Neural cell (in vitro differentiated cells): ENCODE data around the gene ZDHHC18. TPM values are rescaled to one million over a fixed set of nuclear protein-coding genes. Genes with fewer than 3 reads are reported as not detected.

Experiments used
- H2AFZ ChIP-seq: fragments of 200-600, 300-800 bp; sonication (generic), shearing (Covaris generic); 2 replicates; pipeline ENCODE4 v1.6.0; 2014; ENCODE audit warnings: low read depth, mild to moderate bottlenecking, antibody characterized with exemption, low read length, moderate library complexity
- H3F3A ChIP-seq: fragments of 200-600 bp; shearing (Covaris generic); 2 replicates; pipeline ENCODE4 v1.6.1; 2016; ENCODE audit warnings: mild to moderate bottlenecking, moderate library complexity, mixed read lengths, antibody characterized with exemption, low read length; ENCODE audit not compliant: insufficient read depth, poor library complexity, severe bottlenecking
- H3K27ac ChIP-seq: fragments of 200-600, 300-800 bp; sonication (generic), shearing (Covaris generic); 2 replicates; pipeline ENCODE4 v1.5.1; 2014; ENCODE audit warnings: mild to moderate bottlenecking, low read length, moderate library complexity
- H3K27me3 ChIP-seq: fragments of 300-800, 200-600 bp; sonication (generic), shearing (Covaris generic); 2 replicates; pipeline ENCODE4 v1.6.0; 2014; ENCODE audit warnings: mild to moderate bottlenecking, low read depth, low read length, moderate library complexity; ENCODE audit not compliant: insufficient read depth
- H3K36me3 ChIP-seq: fragments of 300-800, 200-600 bp; sonication (generic), shearing (Covaris generic); 2 replicates; pipeline ENCODE4 v1.5.1; 2014; ENCODE audit warnings: mild to moderate bottlenecking, antibody characterized with exemption, low read length, moderate library complexity; ENCODE audit not compliant: insufficient read depth
- H3K4me2 ChIP-seq: fragments of 300-800, 200-600 bp; sonication (generic), shearing (Covaris generic); 2 replicates; pipeline ENCODE4 v1.6.0; 2014; ENCODE audit warnings: mild to moderate bottlenecking, low read length
- H3K4me3 ChIP-seq: fragments of 300-800, 200-600 bp; sonication (generic), shearing (Covaris generic); 2 replicates; pipeline ENCODE4 v1.5.1; 2014; ENCODE audit warnings: mild to moderate bottlenecking, low read length, moderate library complexity
- H3K79me2 ChIP-seq: fragments of 200-600 bp; shearing (Covaris generic); replicated peaks from 2 replicates; pipeline ENCODE4 v1.6.0; 2014; ENCODE audit warnings: mild to moderate bottlenecking, low read length, moderate library complexity; ENCODE audit not compliant: insufficient read depth
- H3K9ac ChIP-seq: fragments of 300-800, 200-600 bp; sonication (generic), shearing (Covaris generic); 2 replicates; pipeline ENCODE4 v1.6.1; 2016; ENCODE audit warnings: mild to moderate bottlenecking, low read length, mixed read lengths
- H3K9me2 ChIP-seq: fragments of 200-600 bp; shearing (Covaris generic); 2 replicates; pipeline ENCODE4 v1.6.1; 2016; ENCODE audit warnings: mild to moderate bottlenecking, low read length, mixed read lengths; ENCODE audit not compliant: insufficient read depth
- H3K9me3 ChIP-seq: fragments of 200-600, 300-800 bp; sonication (generic), shearing (Covaris generic); 2 replicates; pipeline ENCODE4 v1.6.1; 2016; ENCODE audit warnings: mild to moderate bottlenecking, mixed run types, low read length, moderate library complexity, mixed read lengths
- H4K20me1 ChIP-seq: fragments of 200-600 bp; shearing (Covaris generic); 2 replicates; pipeline ENCODE4 v1.6.1; 2016; ENCODE audit warnings: mild to moderate bottlenecking, mixed run types; ENCODE audit not compliant: insufficient read depth
- CTCF ChIP-seq: fragments of 450-650 bp; IDR thresholded peaks from 2 replicates; pipeline ENCODE4 v1.5.1; 2014; ENCODE audit warnings: antibody characterized with exemption, mild to moderate bottlenecking, moderate library complexity; ENCODE audit not compliant: poor library complexity, severe bottlenecking
- EP300 ChIP-seq: fragments of 450-650 bp; conservative IDR thresholded peaks from 2 replicates; pipeline ENCODE4 v1.6.1; 2014; ENCODE audit warnings: antibody characterized with exemption, mild to moderate bottlenecking, moderate library complexity; ENCODE audit not compliant: poor library complexity, severe bottlenecking
- EZH2 ChIP-seq: fragments of 200-600, 300-800 bp; shearing (Covaris generic), sonication (generic); IDR thresholded peaks from 2 replicates; pipeline ENCODE4 v1.6.1; 2014; ENCODE audit warnings: antibody characterized with exemption, low read length, borderline replicate concordance, mild to moderate bottlenecking; ENCODE audit not compliant: insufficient read depth, poor library complexity, severe bottlenecking
- MXI1 ChIP-seq: fragments of 450-650 bp; conservative IDR thresholded peaks from 2 replicates; pipeline ENCODE4 v1.6.1; 2014; ENCODE audit warnings: antibody characterized with exemption, mild to moderate bottlenecking; ENCODE audit not compliant: poor library complexity, severe bottlenecking
- POLR2AphosphoS5 ChIP-seq: IDR thresholded peaks from 2 replicates; pipeline ENCODE4 v1.6.1; 2012
- RAD21 ChIP-seq: fragments of 450-650 bp; conservative IDR thresholded peaks from 2 replicates; pipeline ENCODE4 v1.6.1; 2014; ENCODE audit warnings: antibody characterized with exemption, mild to moderate bottlenecking, moderate library complexity
- REST ChIP-seq: IDR thresholded peaks from 2 replicates; pipeline ENCODE4 v1.6.1; 2012; ENCODE audit warnings: borderline replicate concordance
- SMC3 ChIP-seq: fragments of 450-650 bp; conservative IDR thresholded peaks from 2 replicates; pipeline ENCODE4 v1.6.1; 2014; ENCODE audit warnings: antibody characterized with exemption, mild to moderate bottlenecking, moderate library complexity; ENCODE audit not compliant: poor library complexity
- TAF1 ChIP-seq: IDR thresholded peaks from 2 replicates; pipeline ENCODE4 v1.6.1; 2012; ENCODE audit warnings: low read depth
- polyA plus RNA-seq: library from polyadenylated mRNA; depleted of rRNA; stranded (reverse); fragments of >200 nt; gene quantifications from 2 replicates; pipeline ENCODE4 v1.2.3, GENCODE V29; 2014

Gene ZDHHC18
- polyA plus RNA-seq, 1 donor from 2014 or later: 23.7 TPM

- Histone ChIP-seq H3K79me2 (peaks cover 4% of the 10 kb centered on the region), H2AFZ (no peak overlapping the region), H3K9me3 (no peaks in the 10 kb centered on the region), H3K27ac (no peak overlapping the region), H4K20me1 (no peaks in the 10 kb centered on the region), H3K9ac (no peak overlapping the region), H3K27me3 (no peaks in the 10 kb centered on the region), H3K36me3 (peaks cover 13% of the 10 kb centered on the region), H3K4me3 (no peak overlapping the region), H3K4me2 (no peak overlapping the region), H3K9me2 (no peaks in the 10 kb centered on the region), H3F3A (no peaks in the 10 kb centered on the region)
- TF ChIP-seq EZH2 (no peak), RAD21 (no peak), SMC3 (no peak), EP300 (no peak), REST (no peak), MXI1 (no peak), TAF1 (no peak), CTCF (no peak), POLR2AphosphoS5 (no peak)
Measured at GRCh38 chr1:26782521-26783212, 43.8 kb upstream of the ZDHHC18 start.

- no peaks in the 10 kb centered on the region for H4K20me1 ChIP-seq
- H3K27ac ChIP-seq: no peak overlapping the region
- no peak overlapping the region for H2AFZ ChIP-seq
- H3K4me2 ChIP-seq: no peak overlapping the region
- H3K27me3 ChIP-seq: no peaks in the 10 kb centered on the region
- H3K36me3 ChIP-seq: peaks cover 13% of the 10 kb centered on the region
- H3K9ac ChIP-seq: no peak overlapping the region
- H3K4me3 ChIP-seq: no peak overlapping the region
- TF ChIP-seq REST (no peak), MXI1 (no peak), CTCF (no peak), SMC3 (no peak), RAD21 (no peak), EP300 (no peak), TAF1 (no peak), EZH2 (no peak)
- H3F3A ChIP-seq: no peaks in the 10 kb centered on the region
- peaks cover 4% of the 10 kb centered on the region for H3K79me2 ChIP-seq
- H3K9me3 ChIP-seq: no peaks in the 10 kb centered on the region
- no peaks in the 10 kb centered on the region for H3K9me2 ChIP-seq
Measured at GRCh38 chr1:26783646-26784022, 42.9 kb upstream of the ZDHHC18 start.
